H1 (cell line): Measurements from ENCODE around the gene SERPINB6. TPM values are rescaled to one million over a fixed set of nuclear protein-coding genes. Genes with fewer than 3 reads are reported as not detected.

Source experiments
- CTCF ChIA-PET: fragments of 300-600 bp; sonication (Branson Sonifier 250); formaldehyde crosslinking; loops from one replicate; lab custom pipeline; 2021; ENCODE audit not compliant: partially characterized antibody; lab: Charles Lee
- POLR2A ChIA-PET: fragments of 300-600 bp; sonication (Branson Sonifier 250); formaldehyde crosslinking; loops from one replicate; lab custom pipeline; 2021; ENCODE audit warnings: inconsistent platforms; ENCODE audit not compliant: partially characterized antibody; lab: Charles Lee
- DNase-seq, 2 experiments: peaks; one replicate each; pipeline versions ENCODE4 v3.0.0 to v3.0.0-alpha.2; 2010 to 2022; ENCODE audit warnings: low spot score in 2 of 2, low read depth in 1 of 2, mixed read lengths in 1 of 2
- FAIRE-seq: peaks from 2 replicates; lab custom pipeline; 2011; peaks lifted over from hg19 to GRCh38; lab: Jason Lieb, UNC
- H2AFZ ChIP-seq: 2 replicates; pipeline ENCODE4 v1.8.1; 2012; ENCODE audit warnings: low read length, inconsistent platforms
- H2AK5ac ChIP-seq: 2 replicates; pipeline ENCODE4 v1.6.1; 2013; ENCODE audit warnings: low read depth, low read length
- H2BK120ac ChIP-seq: replicated peaks from 2 replicates; pipeline ENCODE3; 2013; ENCODE audit warnings: low read depth, low read length, inconsistent platforms
- H2BK12ac ChIP-seq: 2 replicates; pipeline ENCODE4 v1.6.1; 2013; ENCODE audit warnings: low read depth, low read length
- H2BK15ac ChIP-seq: 2 replicates; pipeline ENCODE4 v1.6.1; 2013; ENCODE audit warnings: low read length
- H2BK20ac ChIP-seq: 2 replicates; pipeline ENCODE4 v1.6.1; 2013; ENCODE audit warnings: low read length
- H2BK5ac ChIP-seq: 2 replicates; pipeline ENCODE4 v1.6.1; 2013; ENCODE audit warnings: low read depth, low read length
- H3K14ac ChIP-seq: 2 replicates; pipeline ENCODE4 v1.6.1; 2013; ENCODE audit warnings: inconsistent platforms; ENCODE audit not compliant: insufficient read length
- H3K18ac ChIP-seq: 2 replicates; pipeline ENCODE4 v1.6.1; 2013; ENCODE audit warnings: low read length; ENCODE audit errors: extremely low read depth
- H3K23ac ChIP-seq: 2 replicates; pipeline ENCODE4 v1.6.1; 2013; ENCODE audit warnings: inconsistent platforms; ENCODE audit not compliant: insufficient read length
- H3K23me2 ChIP-seq: 2 replicates; pipeline ENCODE4 v1.6.1; 2013; ENCODE audit warnings: low read depth, low read length
- H3K27ac ChIP-seq: 2 replicates; pipeline ENCODE4 v1.6.1; 2011; ENCODE audit warnings: low read depth, low read length, inconsistent platforms
- H3K27me3 ChIP-seq, 4 experiments: replicated peaks in 1 of 4; 1 replicate in 1 of 4; 2 replicates in 3 of 4; pipeline versions ENCODE4 v1.6.1 to v1.8.1; 2011 to 2013; ENCODE audit warnings: low read length in 3 of 4, mild to moderate bottlenecking in 3 of 4, inconsistent platforms in 2 of 4, mixed read lengths in 2 of 4, moderate library complexity in 1 of 4; ENCODE audit not compliant: control insufficient read depth in 3 of 4, insufficient read depth in 3 of 4; ENCODE audit errors: extremely low read depth in 1 of 4
- H3K36me3 ChIP-seq, 4 experiments: 2 replicates each; pipeline versions ENCODE4 v1.6.1 to v1.8.1; 2011 to 2013; ENCODE audit warnings: mild to moderate bottlenecking in 4 of 4, low read length in 3 of 4, moderate library complexity in 2 of 4, control low read depth in 1 of 4, inconsistent platforms in 1 of 4; ENCODE audit not compliant: insufficient read depth in 4 of 4, control insufficient read depth in 2 of 4
- H3K4ac ChIP-seq: replicated peaks from 2 replicates; pipeline ENCODE3; 2013; ENCODE audit warnings: low read length, low read depth, mixed read lengths, inconsistent platforms; ENCODE audit not compliant: insufficient read length
- H3K4me1 ChIP-seq, 4 experiments: replicated peaks in 1 of 4; 1 replicate in 1 of 4; 2 replicates in 3 of 4; pipeline versions ENCODE4 v1.6.1 to v1.8.1; 2011 to 2013; ENCODE audit warnings: low read length in 3 of 4, inconsistent platforms in 2 of 4, mixed read lengths in 1 of 4; ENCODE audit not compliant: insufficient read depth in 4 of 4, control insufficient read depth in 3 of 4
- H3K4me2 ChIP-seq, 2 experiments: 2 replicates each; pipeline versions ENCODE4 v1.6.1 to v1.8.1; 2011 to 2013; ENCODE audit warnings: low read depth in 2 of 2, low read length in 2 of 2, control low read depth in 1 of 2, inconsistent platforms in 1 of 2, mild to moderate bottlenecking in 1 of 2; ENCODE audit not compliant: insufficient read depth in 1 of 2
- H3K4me3 ChIP-seq, 4 experiments: fragments of 200-600, 300-600 bp in 1 of 4; sonication (generic), shearing (Covaris generic), sonication (Bioruptor Twin) in 1 of 4; 2 replicates each; pipeline versions ENCODE4 v1.5.1 to v1.8.1; 2011 to 2016; ENCODE audit warnings: low read length in 4 of 4, low read depth in 3 of 4, control low read depth in 2 of 4, inconsistent platforms in 2 of 4, mild to moderate bottlenecking in 2 of 4, mixed read lengths in 1 of 4, moderate library complexity in 1 of 4; ENCODE audit not compliant: insufficient read depth in 2 of 4; ENCODE audit errors: extremely low read depth in 1 of 4
- H3K56ac ChIP-seq: replicated peaks from 2 replicates; pipeline ENCODE3; 2013; ENCODE audit warnings: low read depth, mild to moderate bottlenecking, mixed read lengths, low read length, inconsistent platforms; ENCODE audit not compliant: insufficient read length
- H3K79me1 ChIP-seq: 2 replicates; pipeline ENCODE4 v1.6.1; 2013; ENCODE audit warnings: low read depth, low read length, control low read depth
- H3K79me2 ChIP-seq, 2 experiments: 2 replicates each; pipeline versions ENCODE4 v1.6.1 to v1.8.1; 2012 to 2013; ENCODE audit warnings: low read length in 2 of 2, mild to moderate bottlenecking in 2 of 2, inconsistent platforms in 1 of 2; ENCODE audit not compliant: insufficient read depth in 2 of 2, control insufficient read depth in 1 of 2
- H3K9ac ChIP-seq, 4 experiments: replicated peaks in 1 of 4; 1 replicate in 1 of 4; 2 replicates in 3 of 4; pipeline versions ENCODE4 v1.6.1 to v1.8.1; 2011 to 2013; ENCODE audit warnings: low read depth in 3 of 4, low read length in 3 of 4, control low read depth in 2 of 4, mild to moderate bottlenecking in 2 of 4, moderate library complexity in 2 of 4, inconsistent platforms in 1 of 4; ENCODE audit errors: extremely low read depth in 1 of 4
- H3K9me3 ChIP-seq, 2 experiments: 2 replicates each; pipeline versions ENCODE4 v1.6.1 to v1.8.1; 2012 to 2013; ENCODE audit warnings: mild to moderate bottlenecking in 2 of 2, moderate library complexity in 2 of 2, control low read depth in 1 of 2, inconsistent platforms in 1 of 2, low read depth in 1 of 2, low read length in 1 of 2, mixed read lengths in 1 of 2; ENCODE audit not compliant: insufficient read depth in 2 of 2
- H4K20me1 ChIP-seq, 2 experiments: replicated peaks in 1 of 2; 2 replicates each; pipeline versions ENCODE3 to v1.8.1; 2011 to 2013; ENCODE audit warnings: inconsistent platforms in 2 of 2, low read length in 2 of 2, mild to moderate bottlenecking in 1 of 2; ENCODE audit not compliant: insufficient read depth in 2 of 2, control insufficient read depth in 1 of 2
- H4K5ac ChIP-seq: 2 replicates; pipeline ENCODE4 v1.6.1; 2013; ENCODE audit warnings: low read length, low read depth, mixed read lengths, inconsistent platforms; ENCODE audit not compliant: insufficient read length
- H4K8ac ChIP-seq: 2 replicates; pipeline ENCODE4 v1.8.0; 2013; ENCODE audit warnings: mild to moderate bottlenecking, moderate library complexity, low read length, inconsistent platforms; ENCODE audit not compliant: insufficient read depth; ENCODE audit errors: extremely low read depth
- H4K91ac ChIP-seq: replicated peaks from 2 replicates; pipeline ENCODE3; 2013; ENCODE audit warnings: low read length, mixed read lengths, inconsistent platforms; ENCODE audit not compliant: insufficient read length
- ASH2L ChIP-seq: fragments of 200-600, 300-600 bp; sonication (generic); IDR thresholded peaks from one replicate; pipeline ENCODE4 v1.7.1; 2017; ENCODE audit warnings: low read length
- BACH1 ChIP-seq: IDR thresholded peaks from 2 replicates; pipeline ENCODE4 v1.6.1; 2012; ENCODE audit warnings: low read length, improper control_type of control experiment
- BRCA1 ChIP-seq: IDR thresholded peaks from 2 replicates; pipeline ENCODE4 v1.6.1; 2012; ENCODE audit warnings: low read depth, low read length, improper control_type of control experiment
- CBX5 ChIP-seq: fragments of 300-800, 300-1000 bp; sonication (generic); IDR thresholded peaks from 2 replicates; pipeline ENCODE4 v1.7.1; 2016; ENCODE audit warnings: antibody characterized with exemption, low read length, low read depth
- HDAC2 ChIP-seq, 2 experiments: fragments of 300-600 bp in 1 of 2; sonication (generic) in 1 of 2; IDR thresholded peaks; 2 replicates each; pipeline ENCODE4 v1.6.1; 2011 to 2012; ENCODE audit warnings: low read depth in 2 of 2, low read length in 2 of 2, mild to moderate bottlenecking in 2 of 2, moderate library complexity in 2 of 2, borderline replicate concordance in 1 of 2, inconsistent platforms in 1 of 2
- MAFK ChIP-seq: IDR thresholded peaks from 2 replicates; pipeline ENCODE4 v1.6.1; 2012; ENCODE audit warnings: low read depth, mild to moderate bottlenecking, improper control_type of control experiment, low read length
- SIX5 ChIP-seq: IDR thresholded peaks from 2 replicates; pipeline ENCODE4 v1.6.1; 2011; ENCODE audit warnings: mild to moderate bottlenecking, low read depth, low read length
- TBP ChIP-seq: IDR thresholded peaks from 2 replicates; pipeline ENCODE4 v1.6.1; 2011; ENCODE audit warnings: low read depth, low read length, improper control_type of control experiment
- WGBS, 2 experiments: shearing (Covaris generic) in 1 of 2; methylation state at CpG; one replicate each; pipeline versions ENCODE4 v1.1.6 to v1.1.7; 2013 to 2015; ENCODE audit warnings: low lambda C conversion rate in 2 of 2, mixed read lengths in 2 of 2, inconsistent platforms in 1 of 2, low coverage in 1 of 2, missing lambda C conversion rate in 1 of 2; ENCODE audit not compliant: insufficient replicate concordance in 2 of 2, insufficient coverage in 1 of 2, insufficient read length in 1 of 2; ENCODE audit errors: extremely low coverage in 1 of 2, missing lambda C conversion rate in 1 of 2; 5-methylcytosine and 5-hydroxymethylcytosine counted together
- polyA plus RNA-seq, 7 experiments: library from polyadenylated mRNA; depleted of rRNA in 3 of 7; stranded (reverse) in 5 of 7; unstranded in 2 of 7; fragments of >200 nt in 5 of 7; fragments of 200-250 nt in 2 of 7; gene quantifications; 1 replicate in 5 of 7; 2 replicates in 1 of 7; 4 replicates in 1 of 7; pipeline versions ENCODE4 v1.2.1 to v1.2.3, GENCODE V29; 2011 to 2013; ENCODE audit warnings: missing spikeins in 2 of 7, mixed read lengths in 2 of 7
- total RNA-seq: library from RNA; stranded (reverse); fragmentation: NEBNext Ultra II Directional; extraction: Animal tissue kit (Norgen Biotek cat#: 25700); gene quantifications from 2 replicates; pipeline ENCODE4 v1.2.1, GENCODE V29; 2021

Gene SERPINB6
- total and polyA plus RNA-seq, 2 of the 8 experiments (the other 6 are each of a cell fraction or from before 2014, with no cell fraction given): 27.2 to 29.4 TPM

GRCh38 chr6:3019065-3019464 lies 47.7 kb upstream of the SERPINB6 start:
- Histone ChIP-seq H2BK5ac (no peak overlapping the region), H2BK12ac (no peak overlapping the region), H3K9ac (no peak overlapping the region), H3K23me2 (peaks cover 2% of the 10 kb centered on the region; the same call in 1 of the 2 replicates), H2BK120ac (no peak overlapping the region), H4K91ac (no peak overlapping the region), H3K9me3 (peaks cover 0 to 2% of the 10 kb centered on the region in 2 experiments; a peak in 1 of 4 replicates), H2AK5ac (no peak overlapping the region), H3K27me3 (no peaks in the 10 kb centered on the region), H3K4me3 (no peak overlapping the region), H3K4me2 (no peak overlapping the region), H3K23ac (no peak overlapping the region), H3K36me3 (peaks cover 11 to 60% (median 46%) of the 10 kb centered on the region in 4 experiments), H3K79me2 (no peaks in the 10 kb centered on the region), H4K8ac (no peak overlapping the region), H3K4ac (no peak overlapping the region), H2AFZ (no peak overlapping the region), H3K14ac (no peak overlapping the region), H3K56ac (no peak overlapping the region), H4K20me1 (peaks cover 2 to 4% of the 10 kb centered on the region in 2 experiments), H2BK15ac (no peak overlapping the region), H4K5ac (no peak overlapping the region), H3K18ac (no peak overlapping the region)
- FAIRE-seq: no peak
- ChIA-PET CTCF (interaction anchor here (0.6 to 1.4 kb wide), 5 partner anchors 9 to 392 kb away, joined by 3 to 6 read pairs (median 4); no protein-coding TSS in a partner anchor), POLR2A (interaction anchor here (0.7 to 5.7 kb wide), 5 partner anchors 9 to 27 kb away, joined by 3 to 33 read pairs (median 4); partner anchors contain the start of gene NQO2)
- DNase-seq: no peak
- TF ChIP-seq ASH2L (no peak), MAFK (no peak), HDAC2 (IDR thresholded peaks at IDR 0.05; ENCODE audit: borderline replicate concordance in 1 of 2, low read depth in 2 of 2, low read length in 2 of 2) (no peak), BRCA1 (no peak), TBP (no peak), BACH1 (no peak), SIX5 (no peak), CBX5 (no peak)
- TF ChIP-seq, all 59 proteins: peak for 0
- no peak overlapping the region for H2BK20ac ChIP-seq
- no peaks in the 10 kb centered on the region for H3K79me1 ChIP-seq
- peaks cover 6 to 14% (median 10%) of the 10 kb centered on the region in 4 experiments for H3K4me1 ChIP-seq
- 96% methylated on average over 1 of the region's 1 CpG; no CpG with 5 or more reads in 1 of the 2 experiments for WGBS, 2 experiments
- no peak overlapping the region for H3K27ac ChIP-seq
